Psoas muscle (tissue), 8 donors: ENCODE measurements around the gene CMTM2. TPM values are rescaled to one million over a fixed set of nuclear protein-coding genes. Genes with fewer than 3 reads are reported as not detected.
"Not testable (repeated sequence)": the region's sequence is repeated elsewhere in the genome, so short reads cannot be mapped to it uniquely, and the experiment has no call there.

ENCODE experiments used
- ATAC-seq, 4 donors: fragments of 200-7000 bp; cut with Tn5 transposase; one replicate each; pipeline ENCODE4 v1.9.1; 2020; ENCODE audit warnings: moderate library complexity in 3 of 4, mild to moderate bottlenecking in 2 of 4
- DNase-seq, 2 donors: peaks; one replicate each; pipeline ENCODE4 v3.0.0-alpha.2; 2020
- H3K27ac ChIP-seq: fragments of 200-600 bp; one replicate; pipeline ENCODE4 v1.8.0; 2022
- H3K27me3 ChIP-seq, 3 donors: fragments of 200-600 bp in 1 of 3; one replicate each; pipeline versions ENCODE4 v1.6.1 to v1.8.0; 2013 to 2022; ENCODE audit warnings: low read length in 2 of 3, mild to moderate bottlenecking in 2 of 3, moderate library complexity in 1 of 3; ENCODE audit not compliant: insufficient read depth in 3 of 3
- H3K36me3 ChIP-seq, 2 donors: fragments of 200-600 bp in 1 of 2; one replicate each; pipeline versions ENCODE4 v1.6.1 to v1.8.0; 2013 to 2022; ENCODE audit warnings: low read depth in 1 of 2, mild to moderate bottlenecking in 1 of 2, moderate library complexity in 1 of 2; ENCODE audit not compliant: insufficient read depth in 1 of 2
- H3K4me1 ChIP-seq: fragments of 200-600 bp; one replicate; pipeline ENCODE4 v1.8.0; 2022
- H3K4me3 ChIP-seq: fragments of 200-600 bp; one replicate; pipeline ENCODE4 v1.8.0; 2022; ENCODE audit warnings: mild to moderate bottlenecking
- H3K9me3 ChIP-seq: fragments of 200-600 bp; one replicate; pipeline ENCODE4 v1.8.0; 2022
- whole genome bisulfite sequencing, 3 donors: extraction: QIAGEN DNeasy Blood & Tissue Kit; methylation state at CpG; one replicate each; pipeline versions ENCODE4 v1.1.6 to v1.1.7; 2013; 5-methylcytosine and 5-hydroxymethylcytosine counted together
- intact Hi-C, 2 donors: fragments of 100-400 bp; cut with DNase I; formaldehyde crosslinking; loops; one replicate each; pipeline versions ENCODE4 v1.11.0 to v1.14.2; 2022
- polyA plus RNA-seq, 3 donors: library from polyadenylated mRNA; stranded (reverse); fragments of 200-250 nt; gene quantifications; one replicate each; pipeline ENCODE4 v1.2.3, GENCODE V29; 2013
- total RNA-seq, 4 donors: library from RNA; stranded (reverse); fragmentation: NEBNext Ultra II Directional in 2 of 4; extraction: Animal tissue kit (Norgen Biotek cat#: 25700) in 2 of 4; gene quantifications; one replicate each; pipeline versions ENCODE4 v1.2.1 to v1.2.4, GENCODE V29; 2021 to 2023
- TF ChIP-seq, protein P1 (sequence below): fragments of 200-600 bp; IDR thresholded peaks from one replicate; pipeline ENCODE4 v1.8.0; 2022; ENCODE audit warnings: antibody characterized with exemption
- donor health status: healthy with polysubstance abuse.
- donor health status: DM: no; HTN: no; CAD: no; lungs with moderate emphysema.
- donor health status: Bipolar disorder and iron deficiency.
- donor health status: healthy.
- donor health status: DM: yes; HTN: yes; CAD: no.
- donor health status: DM: no; HTN: no; CAD: no.
- donor health status: DM: no; HTN: no; CAD: no.
- donor health status: DM: yes; HTN: yes; CAD: no.

CMTM2 gene
- total and polyA plus RNA-seq, 7 donors = 0.17 TPM; not detected in 6

DNA sequence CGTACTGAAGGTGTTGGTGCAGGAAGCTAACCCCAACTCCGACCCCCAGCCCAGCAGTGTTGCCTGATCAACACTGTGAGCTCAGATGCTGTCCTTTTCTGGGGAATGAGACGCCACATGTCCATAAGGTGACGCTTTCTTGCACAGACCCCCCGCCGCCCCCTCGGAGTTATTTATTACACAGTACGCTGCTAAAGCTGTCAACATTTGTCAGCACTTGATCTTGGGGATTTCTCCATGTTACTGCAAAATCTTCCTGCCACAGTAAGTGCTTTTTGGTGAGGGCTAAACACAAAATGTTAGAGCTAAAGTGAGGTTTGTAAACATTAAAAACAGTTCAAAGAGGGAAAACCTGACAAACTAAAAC, 41.1 kb downstream of the CMTM2 start:
- H3K27me3 ChIP-seq = no peaks in the 10 kb centered on the region
- intact Hi-C loops = no loop called here
- no peak overlapping the region for H3K4me3 ChIP-seq
- H3K27ac ChIP-seq = peak overlapping the region; percentile 88
- DNase-seq (no peak), ATAC-seq (no peak)
- WGBS, 3 donors = 80 to 86% (median 83%) methylated on average over 8 of the region's 8 CpGs
- H3K9me3 ChIP-seq = no peaks in the 10 kb centered on the region
- H3K4me1 ChIP-seq = peaks cover 29% of the 10 kb centered on the region
- peaks cover 0 to 7% of the 10 kb centered on the region in 2 donors for H3K36me3 ChIP-seq
- TF ChIP-seq, protein P1, sequence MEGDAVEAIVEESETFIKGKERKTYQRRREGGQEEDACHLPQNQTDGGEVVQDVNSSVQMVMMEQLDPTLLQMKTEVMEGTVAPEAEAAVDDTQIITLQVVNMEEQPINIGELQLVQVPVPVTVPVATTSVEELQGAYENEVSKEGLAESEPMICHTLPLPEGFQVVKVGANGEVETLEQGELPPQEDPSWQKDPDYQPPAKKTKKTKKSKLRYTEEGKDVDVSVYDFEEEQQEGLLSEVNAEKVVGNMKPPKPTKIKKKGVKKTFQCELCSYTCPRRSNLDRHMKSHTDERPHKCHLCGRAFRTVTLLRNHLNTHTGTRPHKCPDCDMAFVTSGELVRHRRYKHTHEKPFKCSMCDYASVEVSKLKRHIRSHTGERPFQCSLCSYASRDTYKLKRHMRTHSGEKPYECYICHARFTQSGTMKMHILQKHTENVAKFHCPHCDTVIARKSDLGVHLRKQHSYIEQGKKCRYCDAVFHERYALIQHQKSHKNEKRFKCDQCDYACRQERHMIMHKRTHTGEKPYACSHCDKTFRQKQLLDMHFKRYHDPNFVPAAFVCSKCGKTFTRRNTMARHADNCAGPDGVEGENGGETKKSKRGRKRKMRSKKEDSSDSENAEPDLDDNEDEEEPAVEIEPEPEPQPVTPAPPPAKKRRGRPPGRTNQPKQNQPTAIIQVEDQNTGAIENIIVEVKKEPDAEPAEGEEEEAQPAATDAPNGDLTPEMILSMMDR = no peak

GRCh38 chr16:66621973-66622372, 42.7 kb downstream of the CMTM2 start:
- peaks cover 0 to 7% of the 10 kb centered on the region in 2 donors for H3K36me3 ChIP-seq
- TF ChIP-seq, protein P1 = no peak
- H3K27me3 ChIP-seq = no peaks in the 10 kb centered on the region
- ATAC-seq (no peak), DNase-seq (no peak)
- intact Hi-C loops = no loop called here
- H3K27ac ChIP-seq = no peak overlapping the region
- WGBS, 3 donors = 94 to 96% (median 94%) methylated on average over 14 of the region's 14 CpGs
- H3K4me3 ChIP-seq = no peak overlapping the region
- no peaks in the 10 kb centered on the region for H3K9me3 ChIP-seq
- H3K4me1 ChIP-seq = peaks cover 29% of the 10 kb centered on the region

DNA sequence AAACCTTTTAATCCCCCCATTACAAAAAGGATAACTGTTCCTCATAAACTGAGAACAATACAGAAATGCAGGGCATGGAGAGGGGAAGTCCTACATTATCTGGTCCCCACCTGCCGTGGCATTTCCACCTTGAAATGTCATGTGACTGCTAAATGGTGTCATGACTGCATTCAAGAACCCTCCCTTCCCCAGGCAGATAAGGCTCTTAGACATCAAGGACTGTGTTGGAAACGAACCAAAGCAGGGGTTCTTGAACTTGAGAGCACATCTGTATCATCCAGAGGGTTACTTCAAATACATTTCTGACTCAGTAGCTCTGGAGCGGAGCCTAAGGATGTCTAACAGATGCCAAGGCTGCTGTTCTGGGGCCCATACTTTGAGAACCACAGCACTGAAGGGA, 43.6 kb downstream of the CMTM2 start:
- H3K4me1 ChIP-seq = peaks cover 22% of the 10 kb centered on the region
- DNase-seq (no peak), ATAC-seq (no peak)
- TF ChIP-seq, protein P1 = no peak
- intact Hi-C loops = no loop called here
- WGBS, 3 donors = 84 to 95% (median 85%) methylated on average over 3 of the region's 3 CpGs
- H3K27ac ChIP-seq = no peak overlapping the region
- H3K9me3 ChIP-seq = no peaks in the 10 kb centered on the region
- H3K27me3 ChIP-seq = no peaks in the 10 kb centered on the region
- H3K4me3 ChIP-seq = no peak overlapping the region
- peaks cover 0 to 7% of the 10 kb centered on the region in 2 donors for H3K36me3 ChIP-seq

- ATAC-seq (no peak), DNase-seq (no peak)
- no peak overlapping the region for H3K27ac ChIP-seq
- TF ChIP-seq, protein P1 = no peak
- peaks cover 0 to 7% of the 10 kb centered on the region in 2 donors for H3K36me3 ChIP-seq
- H3K4me1 ChIP-seq = peaks cover 15% of the 10 kb centered on the region
- H3K4me3 ChIP-seq = no peak overlapping the region
- H3K27me3 ChIP-seq = no peaks in the 10 kb centered on the region
- intact Hi-C loops = no loop called here
- H3K9me3 ChIP-seq = no peaks in the 10 kb centered on the region
- 58 to 92% (median 76%) methylated on average over 3 of the region's 3 CpGs for WGBS, 3 donors
These were observed 44.5 kb downstream of the CMTM2 start for GRCh38 chr16:66623755-66624154.

- H3K9me3 ChIP-seq, ATAC-seq, H3K27ac ChIP-seq, H3K27me3 ChIP-seq, DNase-seq, intact Hi-C loops, H3K4me3 ChIP-seq, H3K4me1 ChIP-seq, H3K36me3 ChIP-seq: not testable (repeated sequence)
- 91 to 94% (median 92%) methylated on average over 17 of the region's 17 CpGs for WGBS, 3 donors
These were observed 48.5 kb downstream of the CMTM2 start for GRCh38 chr16:66627611-66628378.
